IPS-15b (cell line): ENCODE measurements around the gene TLK2.
A peak's percentile ranks its signal among the peaks of the same experiment; 100 is the strongest.

Source experiments
- H3K27me3 ChIP-seq: one replicate; pipeline ENCODE4 v1.6.1; 2013; ENCODE audit warnings: low read length; ENCODE audit not compliant: control insufficient read depth, insufficient read depth
- H3K36me3 ChIP-seq: one replicate; pipeline ENCODE4 v1.6.1; 2013; ENCODE audit warnings: low read length; ENCODE audit not compliant: control insufficient read depth, insufficient read depth
- H3K4me1 ChIP-seq: one replicate; pipeline ENCODE4 v1.6.1; 2013; ENCODE audit warnings: mild to moderate bottlenecking, low read length; ENCODE audit not compliant: control insufficient read depth, insufficient read depth
- H3K4me3 ChIP-seq: one replicate; pipeline ENCODE4 v1.5.1; 2013; ENCODE audit warnings: low read depth, low read length
- H3K9ac ChIP-seq: one replicate; pipeline ENCODE4 v1.6.1; 2013; ENCODE audit warnings: low read depth, mild to moderate bottlenecking, low read length
- H3K9me3 ChIP-seq: one replicate; pipeline ENCODE4 v1.6.1; 2013; ENCODE audit warnings: mild to moderate bottlenecking, low read length; ENCODE audit not compliant: control insufficient read depth, insufficient read depth

Gene TLK2

GRCh38 chr17:62644487-62645173, 166.0 kb downstream of the TLK2 start:
- Histone ChIP-seq H3K27me3 (no peaks in the 10 kb centered on the region), H3K9me3 (no peaks in the 10 kb centered on the region), H3K9ac (no peak overlapping the region), H3K36me3 (no peaks in the 10 kb centered on the region), H3K4me1 (no peaks in the 10 kb centered on the region), H3K4me3 (peak overlapping the region; percentile 48)

GRCh38 chr17:62648251-62648955, 169.8 kb downstream of the TLK2 start:
- Histone ChIP-seq H3K4me1 (peaks cover 4% of the 10 kb centered on the region), H3K9me3 (no peaks in the 10 kb centered on the region), H3K36me3 (no peaks in the 10 kb centered on the region), H3K4me3 (no peak overlapping the region), H3K27me3 (no peaks in the 10 kb centered on the region), H3K9ac (no peak overlapping the region)

- H3K4me3 ChIP-seq, result no peak overlapping the region
- H3K27me3 ChIP-seq, result no peaks in the 10 kb centered on the region
- H3K9ac ChIP-seq, result no peak overlapping the region
- H3K4me1 ChIP-seq, result peaks cover 9% of the 10 kb centered on the region
- no peaks in the 10 kb centered on the region for H3K9me3 ChIP-seq
- no peaks in the 10 kb centered on the region for H3K36me3 ChIP-seq
These were observed 170.3 kb downstream of the TLK2 start for GRCh38 chr17:62648956-62649294.

DNA sequence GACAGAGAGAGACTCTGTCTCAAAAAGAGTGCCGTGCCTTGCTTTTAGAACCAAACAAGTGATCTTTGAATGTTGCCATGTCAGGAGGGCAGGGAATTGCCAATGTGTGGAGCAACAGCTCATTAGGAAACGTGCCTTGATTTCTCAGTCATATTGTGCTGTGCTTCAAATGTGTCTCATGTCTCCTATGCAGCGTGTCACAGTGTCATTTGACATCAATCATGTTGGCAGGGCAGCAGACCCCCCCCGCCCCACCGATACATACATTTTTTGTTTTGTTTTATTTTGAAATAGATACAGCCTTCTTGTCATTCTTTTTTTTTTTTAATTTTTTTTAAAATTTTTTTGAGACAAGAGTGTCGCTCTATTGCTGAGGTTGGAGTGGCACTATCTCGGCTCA, 170.9 kb downstream of the TLK2 start:
- no peaks in the 10 kb centered on the region for H3K9me3 ChIP-seq
- no peaks in the 10 kb centered on the region for H3K36me3 ChIP-seq
- H3K27me3 ChIP-seq, result no peaks in the 10 kb centered on the region
- H3K9ac ChIP-seq, result no peak overlapping the region
- H3K4me3 ChIP-seq, result no peak overlapping the region
- H3K4me1 ChIP-seq, result peaks cover 9% of the 10 kb centered on the region

GRCh38 chr17:62650587-62650986, 172.0 kb downstream of the TLK2 start:
- H3K4me3 ChIP-seq, result no peak overlapping the region
- no peaks in the 10 kb centered on the region for H3K36me3 ChIP-seq
- no peaks in the 10 kb centered on the region for H3K9me3 ChIP-seq
- no peaks in the 10 kb centered on the region for H3K27me3 ChIP-seq
- H3K9ac ChIP-seq, result no peak overlapping the region
- H3K4me1 ChIP-seq, result peaks cover 9% of the 10 kb centered on the region

GRCh38 chr17:62652251-62653001, 173.8 kb downstream of the TLK2 start:
- H3K27me3 ChIP-seq, result no peaks in the 10 kb centered on the region
- no peaks in the 10 kb centered on the region for H3K9me3 ChIP-seq
- peak overlapping the region; percentile 58 for H3K4me3 ChIP-seq
- H3K4me1 ChIP-seq, result peaks cover 9% of the 10 kb centered on the region
- H3K36me3 ChIP-seq, result no peaks in the 10 kb centered on the region
- peak overlapping the region; percentile 79 for H3K9ac ChIP-seq

DNA sequence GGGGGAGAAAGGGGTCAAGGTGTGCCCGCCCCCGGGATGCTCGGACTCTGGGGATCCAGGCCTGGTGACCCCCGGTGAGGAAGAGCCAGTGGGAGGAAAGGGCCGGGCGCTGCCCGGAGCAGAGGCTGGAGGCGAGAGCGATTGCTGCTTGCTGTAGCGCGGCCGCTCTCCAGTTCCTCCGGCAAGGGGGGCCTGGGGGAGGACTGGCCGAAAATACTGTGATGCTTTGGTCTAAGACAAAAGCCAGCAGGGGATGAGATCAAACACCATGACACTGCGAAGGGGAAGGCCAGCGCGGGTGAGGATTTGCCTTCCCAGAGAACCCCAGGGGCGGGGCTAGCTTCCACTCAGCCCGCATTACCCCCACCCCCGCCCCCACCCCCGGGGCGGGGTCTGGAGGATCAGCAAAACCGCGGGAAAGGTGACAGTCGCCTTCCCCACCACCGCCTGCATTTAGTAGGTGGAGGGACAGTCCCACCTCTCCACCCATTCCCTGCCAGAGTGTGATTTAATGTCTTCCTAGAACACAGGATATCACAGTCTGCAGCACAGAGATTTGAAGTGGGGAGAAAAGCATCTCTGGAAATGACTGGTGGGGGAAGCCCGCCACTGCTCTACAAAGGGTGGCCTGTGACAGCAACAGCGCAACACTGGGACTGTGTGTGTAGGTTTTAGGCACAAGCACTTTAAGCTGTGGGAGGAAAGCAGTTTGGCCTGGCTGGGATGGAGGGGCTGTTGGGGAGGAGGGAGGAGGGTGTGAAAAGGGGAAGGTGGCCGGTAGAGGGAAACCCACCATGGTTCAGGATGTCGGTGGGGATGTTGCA, 174.6 kb downstream of the TLK2 start:
- peak overlapping the region; percentile 14 for H3K9ac ChIP-seq
- H3K27me3 ChIP-seq, result no peaks in the 10 kb centered on the region
- peak overlapping the region; percentile 58 for H3K4me3 ChIP-seq
- no peaks in the 10 kb centered on the region for H3K9me3 ChIP-seq
- peaks cover 9% of the 10 kb centered on the region for H3K4me1 ChIP-seq
- no peaks in the 10 kb centered on the region for H3K36me3 ChIP-seq

DNA sequence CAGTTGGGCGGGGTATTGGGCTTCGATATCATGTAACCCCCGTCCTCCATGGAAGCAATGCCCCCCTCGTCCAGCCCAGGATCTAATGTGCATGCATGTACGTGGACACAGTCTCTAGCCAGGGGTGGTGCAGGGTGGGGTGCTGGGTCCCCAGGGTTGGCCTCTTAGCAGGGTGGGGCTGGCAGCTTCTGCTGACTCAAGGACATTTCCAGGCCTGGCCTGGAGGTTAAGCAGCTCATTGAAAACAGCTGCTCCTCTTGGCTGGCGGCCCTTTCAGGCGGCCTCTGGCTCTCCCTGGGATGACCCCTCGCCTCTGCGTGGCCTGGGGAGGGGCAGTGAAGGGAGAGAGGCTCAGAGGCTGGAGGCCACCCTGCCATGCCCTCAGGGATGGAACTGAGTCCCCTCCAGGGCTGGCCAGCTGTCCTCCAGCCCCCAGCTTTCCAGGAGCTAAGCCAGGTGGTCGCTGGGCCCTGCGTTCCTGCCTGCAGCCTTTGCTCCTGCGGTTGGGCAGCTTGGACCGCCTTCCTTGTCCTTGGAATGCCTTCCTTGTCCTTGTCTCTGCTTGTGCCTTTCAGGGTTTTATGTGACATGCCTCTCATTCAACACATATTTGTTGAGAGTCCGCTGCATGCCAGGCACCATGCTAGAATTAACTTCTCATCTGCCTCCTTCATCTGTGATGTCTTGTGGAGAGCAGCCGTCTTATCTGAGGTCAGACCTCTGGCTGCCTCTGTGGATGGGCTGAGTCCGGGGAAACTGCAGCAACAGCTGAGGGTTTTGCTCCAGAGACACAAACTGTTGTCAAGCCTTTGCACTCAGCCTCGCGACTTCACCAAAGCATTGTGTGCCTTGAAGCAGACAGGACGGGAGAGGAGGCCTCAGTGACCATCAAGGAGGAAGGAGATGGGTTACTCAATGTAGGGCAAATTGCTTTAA, 175.5 kb downstream of the TLK2 start:
- Histone ChIP-seq H3K4me1 (peaks cover 9% of the 10 kb centered on the region), H3K4me3 (peak overlapping the region; percentile 58), H3K9ac (no peak overlapping the region), H3K27me3 (no peaks in the 10 kb centered on the region), H3K36me3 (no peaks in the 10 kb centered on the region), H3K9me3 (no peaks in the 10 kb centered on the region)

DNA sequence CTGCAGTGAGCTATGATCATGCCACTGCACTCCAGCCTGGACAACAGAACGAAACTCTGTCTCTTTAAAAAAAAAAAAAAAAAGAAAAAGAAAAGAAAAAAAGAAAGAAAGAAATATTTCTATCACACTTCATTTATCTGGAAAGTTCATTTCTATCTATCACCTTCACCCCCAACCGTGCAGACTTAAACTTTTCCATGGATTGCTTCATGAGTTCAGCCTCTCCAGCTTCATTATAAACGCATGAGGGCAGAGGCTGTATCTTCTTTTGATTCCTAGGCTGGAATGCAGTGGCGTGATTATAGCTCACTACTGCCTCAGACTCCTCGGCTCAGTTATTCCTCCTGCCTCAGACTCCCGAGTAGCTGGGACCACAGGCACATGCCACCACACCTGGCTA, 177.0 kb downstream of the TLK2 start:
- Histone ChIP-seq H3K4me1 (peaks cover 9% of the 10 kb centered on the region), H3K36me3 (no peaks in the 10 kb centered on the region), H3K9me3 (no peaks in the 10 kb centered on the region), H3K4me3 (no peak overlapping the region), H3K27me3 (no peaks in the 10 kb centered on the region), H3K9ac (no peak overlapping the region)

GRCh38 chr17:62656446-62656845, 177.8 kb downstream of the TLK2 start:
- Histone ChIP-seq H3K36me3 (no peaks in the 10 kb centered on the region), H3K4me3 (no peak overlapping the region), H3K9me3 (no peaks in the 10 kb centered on the region), H3K9ac (no peak overlapping the region), H3K27me3 (no peaks in the 10 kb centered on the region), H3K4me1 (peaks cover 9% of the 10 kb centered on the region)
